GM03348 (cell line): Measurements from ENCODE around the gene HTT.

Source experiments
- DNase-seq: peaks from one replicate; pipeline ENCODE4 v3.0.0; 2012; ENCODE audit warnings: low spot score

Gene HTT

GRCh38 chr4:3290476-3290875, 216.0 kb downstream of the HTT start:
- no peak for DNase-seq

- no peak for DNase-seq
Observed at GRCh38 chr4:3290889-3291321, 216.4 kb downstream of the HTT start.

- DNase-seq, result no peak
Observed at GRCh38 chr4:3291411-3291968, 217.0 kb downstream of the HTT start.

- peak; percentile 89 for DNase-seq
Observed at GRCh38 chr4:3291969-3292570, 217.6 kb downstream of the HTT start.

- peak; percentile 100 for DNase-seq
Observed at GRCh38 chr4:3292571-3293400, 218.3 kb downstream of the HTT start, which contains the start of gene RGS12. Gene RGS12, plus strand, starts transcription at chr4:3293021. Its CDS starts 23,150 bp downstream, at chr4:3316171.
